Sigmoid colon (tissue), 3 donors: ENCODE measurements around the gene THAP12.

Experiments used
- CTCF ChIP-seq, 4 experiments: fragments of 450-650 bp in 3 of 4; fragments of 200-600 bp in 1 of 4; IDR thresholded peaks; one replicate each; pipeline ENCODE4 v1.5.1; 2016 to 2019; ENCODE audit warnings: antibody characterized with exemption in 4 of 4, mild to moderate bottlenecking in 3 of 4, moderate library complexity in 2 of 4
- POLR2A ChIP-seq, 2 donors: fragments of 450-650 bp; IDR thresholded peaks; one replicate each; pipeline ENCODE4 v1.6.1; 2016; ENCODE audit warnings: antibody characterized with exemption in 2 of 2, mild to moderate bottlenecking in 2 of 2, moderate library complexity in 2 of 2

GRCh38 chr11:76313271-76313670 is 67.7 kb downstream of the THAP12 start:
- TF ChIP-seq CTCF (IDR thresholded peaks at IDR 0.05) (no peak), POLR2A (IDR thresholded peaks at IDR 0.05) (no peak)
